GM10266 (cell line): ENCODE results near the gene DBH.
A peak's percentile ranks its signal among the peaks of the same experiment; 100 is the strongest.

Experiments used
- DNase-seq: peaks from one replicate; pipeline ENCODE4 v3.0.0; 2012; ENCODE audit errors: extremely low spot score
- TF ChIP-seq, protein P1 (sequence below): IDR thresholded peaks from 2 replicates; pipeline ENCODE4 v1.5.1; 2012; ENCODE audit warnings: mild to moderate bottlenecking, low read depth; ENCODE audit not compliant: control insufficient read depth, insufficient read depth; ENCODE audit errors: missing control alignments

The DBH gene

GRCh38 chr9:133661846-133662540 is 25.8 kb downstream of the DBH start:
- DNase-seq, result no peak
- TF ChIP-seq, protein P1, sequence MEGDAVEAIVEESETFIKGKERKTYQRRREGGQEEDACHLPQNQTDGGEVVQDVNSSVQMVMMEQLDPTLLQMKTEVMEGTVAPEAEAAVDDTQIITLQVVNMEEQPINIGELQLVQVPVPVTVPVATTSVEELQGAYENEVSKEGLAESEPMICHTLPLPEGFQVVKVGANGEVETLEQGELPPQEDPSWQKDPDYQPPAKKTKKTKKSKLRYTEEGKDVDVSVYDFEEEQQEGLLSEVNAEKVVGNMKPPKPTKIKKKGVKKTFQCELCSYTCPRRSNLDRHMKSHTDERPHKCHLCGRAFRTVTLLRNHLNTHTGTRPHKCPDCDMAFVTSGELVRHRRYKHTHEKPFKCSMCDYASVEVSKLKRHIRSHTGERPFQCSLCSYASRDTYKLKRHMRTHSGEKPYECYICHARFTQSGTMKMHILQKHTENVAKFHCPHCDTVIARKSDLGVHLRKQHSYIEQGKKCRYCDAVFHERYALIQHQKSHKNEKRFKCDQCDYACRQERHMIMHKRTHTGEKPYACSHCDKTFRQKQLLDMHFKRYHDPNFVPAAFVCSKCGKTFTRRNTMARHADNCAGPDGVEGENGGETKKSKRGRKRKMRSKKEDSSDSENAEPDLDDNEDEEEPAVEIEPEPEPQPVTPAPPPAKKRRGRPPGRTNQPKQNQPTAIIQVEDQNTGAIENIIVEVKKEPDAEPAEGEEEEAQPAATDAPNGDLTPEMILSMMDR, result no peak

GRCh38 chr9:133664173-133665050 is 28.2 kb downstream of the DBH start:
- no peak for DNase-seq
- TF ChIP-seq, protein P1, result peak; percentile 13

DNA sequence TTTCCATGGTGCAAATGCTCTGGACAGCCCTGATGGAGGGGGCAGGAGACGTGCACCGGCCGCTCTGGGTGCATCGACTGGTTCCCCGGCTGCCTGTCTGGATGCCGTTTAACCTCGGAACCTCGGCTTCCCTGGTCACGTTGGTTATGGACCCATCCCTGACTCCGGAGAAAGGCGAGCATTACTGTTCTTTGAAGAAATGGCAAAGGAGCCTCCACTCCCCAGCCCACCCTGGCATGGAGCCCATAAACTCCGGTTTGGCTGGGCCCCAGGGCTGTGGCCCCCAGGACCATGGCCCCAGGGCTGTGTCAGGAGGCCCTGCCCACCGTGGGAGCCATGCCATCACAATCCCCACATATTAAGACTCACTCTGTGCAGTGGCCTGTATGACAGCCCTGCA is 28.9 kb downstream of the DBH start:
- no peak for DNase-seq
- TF ChIP-seq, protein P1, result no peak

- TF ChIP-seq, protein P1, result no peak
- no peak for DNase-seq
Measured at GRCh38 chr9:133665535-133665934, 29.4 kb downstream of the DBH start.

DNA sequence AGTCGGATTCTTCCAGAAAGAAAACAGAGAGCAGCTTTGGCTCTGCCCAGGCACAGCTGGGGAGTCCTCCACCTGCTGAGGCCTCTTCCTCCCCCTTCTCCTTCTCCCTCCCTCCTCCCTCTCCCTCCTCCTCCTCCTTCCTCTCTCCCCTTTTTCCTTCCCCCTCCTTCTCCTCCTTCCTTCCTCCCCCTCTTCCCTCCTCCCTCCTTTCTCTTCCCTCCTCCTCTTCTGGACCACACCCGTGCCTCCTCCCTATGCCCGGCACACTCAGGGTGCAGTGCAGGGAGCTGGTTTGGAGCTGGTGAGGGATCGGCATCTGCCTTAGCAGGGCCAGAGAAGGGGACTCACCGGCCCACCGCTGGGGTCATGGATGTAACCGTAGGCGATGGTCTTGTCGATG is 30.2 kb downstream of the DBH start:
- DNase-seq, result no peak

DNA sequence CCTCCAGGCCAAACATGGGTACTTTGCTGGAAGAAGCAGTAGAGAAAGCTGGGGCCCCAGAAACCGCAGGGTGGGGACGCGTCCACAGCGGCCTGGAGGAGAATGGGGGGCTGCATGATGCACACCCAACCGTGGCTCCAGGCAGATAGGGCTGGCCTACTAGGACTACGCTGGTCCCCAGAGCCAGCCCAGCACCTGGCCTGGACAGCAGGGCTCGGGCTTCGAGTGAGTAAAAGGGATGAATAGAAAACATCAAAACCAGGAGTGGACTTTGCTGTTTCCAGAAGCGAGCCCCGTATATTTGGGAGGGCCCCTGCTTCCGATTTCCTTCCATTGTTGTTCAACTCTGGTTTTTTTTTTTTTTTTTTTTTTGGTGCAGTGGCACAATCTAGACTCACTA is 30.7 kb downstream of the DBH start:
- DNase-seq, result no peak
- TF ChIP-seq, protein P1, result no peak

More for the DNA sequence above, 30.2 kb downstream of the DBH start:
- TF ChIP-seq, protein P1, result no peak

DNA sequence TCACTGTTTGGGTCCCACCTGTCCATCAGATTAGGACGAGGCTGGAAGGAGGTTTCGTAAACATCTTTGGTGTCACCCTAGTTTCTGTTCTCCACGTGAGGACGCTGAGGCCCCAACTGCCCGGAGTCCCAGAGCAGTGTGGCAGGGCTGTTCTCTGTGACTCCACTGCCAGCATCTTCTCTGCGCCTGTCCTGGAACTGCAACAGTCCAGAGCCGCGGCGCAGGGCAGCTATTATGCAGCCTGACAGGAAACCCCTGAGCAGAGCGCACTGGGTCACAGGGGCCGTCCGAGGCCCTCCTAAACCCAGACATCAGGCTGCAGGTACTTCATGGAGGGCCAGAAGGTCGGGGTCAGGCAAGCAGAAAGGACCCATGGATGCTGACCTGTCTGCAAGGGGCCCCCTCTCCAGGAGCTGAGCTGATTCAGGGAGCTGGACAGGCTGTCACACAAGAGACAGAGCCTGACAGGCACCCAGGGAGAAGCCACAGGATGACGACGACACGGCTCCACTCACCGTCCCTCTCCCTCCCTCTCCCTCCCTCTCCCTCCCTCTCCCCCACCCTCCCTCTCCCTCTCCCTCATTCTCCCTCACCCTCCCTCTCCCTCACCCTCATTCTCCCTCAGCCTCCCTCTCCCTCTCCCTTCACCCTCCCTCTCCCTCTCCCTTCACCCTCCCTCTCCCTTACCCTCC is 31.7 kb downstream of the DBH start:
- DNase-seq, result no peak
- TF ChIP-seq, protein P1, result no peak
